T-helper 9 cell (primary cell): Measurements from ENCODE around the gene CCDC184.
"Not testable (repeated sequence)": the region's sequence is repeated elsewhere in the genome, so short reads cannot be mapped to it uniquely, and the experiment has no call there.

Experiments used
- DNase-seq: peaks from one replicate; pipeline ENCODE4 v3.0.0-alpha.2; 2020

Gene CCDC184

GRCh38 chr12:48180424-48180823 lies 3.0 kb upstream of the CCDC184 start:
- no peak for DNase-seq

- no peak for DNase-seq
These were observed 2.5 kb upstream of the CCDC184 start for GRCh38 chr12:48180857-48181495.

DNA sequence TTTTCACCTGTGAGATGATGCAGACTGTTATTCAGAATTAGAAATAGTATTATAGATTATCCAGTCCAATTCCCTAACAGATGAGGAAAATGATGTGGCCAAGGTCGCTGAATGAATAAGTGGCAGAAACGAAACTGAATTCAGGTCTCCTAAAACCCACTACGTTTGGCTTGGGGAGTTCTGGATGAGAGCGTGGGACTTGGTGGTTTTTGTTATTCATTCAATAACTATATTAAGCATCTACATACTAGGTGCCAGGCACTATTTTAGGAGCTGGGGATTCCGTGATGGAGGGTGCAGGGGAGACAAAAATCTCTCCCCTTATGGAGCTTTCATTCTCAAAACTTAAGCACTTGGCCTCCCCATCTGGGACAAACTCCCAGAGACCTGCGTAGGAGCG lies 813 bp upstream of the CCDC184 start:
- DNase-seq: no peak

- DNase-seq: no peak
These were observed 568 bp downstream of the CCDC184 start for GRCh38 chr12:48183876-48184548.

- DNase-seq: no peak
These were observed 1.1 kb downstream of the CCDC184 start for GRCh38 chr12:48184549-48184922.

DNA sequence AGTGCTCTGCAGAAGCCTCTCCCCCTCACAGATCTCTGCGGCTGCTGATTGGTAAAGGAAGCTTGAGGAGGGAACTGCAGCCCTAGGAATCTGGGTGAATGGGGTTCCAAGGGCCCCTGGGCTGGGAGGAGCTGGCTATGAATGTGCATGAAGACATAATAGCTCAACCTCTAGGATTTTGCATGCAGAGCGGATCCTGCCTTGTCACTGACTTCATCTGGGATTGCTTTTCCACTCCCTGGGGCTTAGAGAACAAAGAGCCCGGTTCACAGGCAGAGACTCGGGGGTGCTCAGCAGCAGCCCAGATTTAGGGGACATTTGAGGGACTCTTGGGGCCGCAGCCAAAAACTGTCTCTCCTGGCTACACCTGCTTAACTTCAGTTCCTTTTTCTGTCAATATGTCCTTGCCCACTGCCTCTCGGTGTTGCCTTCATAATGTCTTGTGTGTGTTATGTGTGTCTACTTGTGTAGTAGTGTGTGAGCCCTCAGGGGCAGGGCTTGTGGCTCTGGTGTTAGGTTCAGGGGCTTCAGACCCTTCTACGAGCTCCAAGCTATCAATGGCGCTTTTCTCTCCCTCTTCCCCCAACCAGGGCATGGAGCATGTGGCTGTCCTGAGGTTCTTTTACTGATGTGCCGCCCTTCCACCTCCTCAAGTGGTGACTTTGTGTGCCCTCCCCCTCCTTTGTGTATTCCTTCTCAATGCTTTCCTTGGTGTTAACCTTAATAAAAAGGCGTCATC lies 1.9 kb downstream of the CCDC184 start:
- DNase-seq: no peak

DNA sequence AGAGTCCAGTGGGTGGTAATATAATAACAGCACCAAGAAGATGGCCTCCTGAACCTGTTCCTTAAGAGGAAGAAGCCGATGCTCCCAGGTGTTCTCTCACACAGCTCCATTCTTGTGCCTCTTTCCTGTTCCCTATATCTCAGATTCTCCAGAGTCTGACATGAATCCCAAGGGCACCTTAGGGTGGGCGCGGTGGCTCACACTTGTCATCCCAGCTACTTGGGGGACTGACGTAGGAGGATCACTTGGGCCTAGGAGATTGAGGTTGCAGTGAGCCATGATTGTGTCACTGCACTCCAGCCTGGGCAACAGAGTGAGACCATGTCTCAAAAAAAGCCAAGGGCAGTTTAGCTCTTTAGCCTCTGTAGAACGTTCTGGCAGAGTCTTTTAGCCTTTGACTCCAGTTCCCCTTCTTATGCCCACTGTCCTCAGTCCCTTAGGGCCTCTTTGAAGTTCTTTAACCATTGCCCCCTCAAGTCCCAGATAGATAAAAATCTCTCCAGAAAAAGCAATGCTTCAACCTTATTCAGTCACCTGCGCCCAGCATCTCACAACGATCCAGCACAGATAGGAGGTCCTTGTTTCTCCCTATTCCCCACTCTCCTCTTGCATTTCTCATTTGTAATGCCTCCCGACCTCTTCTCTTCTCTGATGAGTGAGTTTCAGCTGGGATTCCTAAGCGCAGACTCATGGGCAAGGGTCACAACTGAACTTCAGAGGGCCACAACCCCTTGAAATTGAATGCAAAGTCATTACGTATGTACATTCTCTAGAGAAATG lies 4.7 kb downstream of the CCDC184 start:
- no peak for DNase-seq

GRCh38 chr12:48189331-48190125 lies 6.1 kb downstream of the CCDC184 start:
- DNase-seq: peak; percentile 57

DNA sequence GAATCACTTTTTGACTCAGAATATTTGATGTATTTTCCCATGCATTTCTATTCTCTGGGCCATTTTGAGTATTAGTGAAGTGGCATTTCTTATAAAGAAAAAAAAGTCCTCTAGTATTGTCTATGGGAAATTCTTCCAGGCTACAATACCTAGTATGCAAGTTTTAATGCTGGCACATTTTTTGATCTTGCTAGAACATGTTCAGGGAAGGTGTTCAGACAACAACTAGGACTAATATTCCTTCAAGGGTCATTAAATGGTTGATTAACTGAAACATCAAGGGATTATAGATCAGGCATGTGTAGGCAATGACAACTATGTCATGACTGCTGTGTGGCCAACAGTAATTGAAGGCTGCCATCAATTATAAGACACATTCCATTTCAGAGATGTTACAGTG lies 7.7 kb downstream of the CCDC184 start:
- DNase-seq: no peak

DNA sequence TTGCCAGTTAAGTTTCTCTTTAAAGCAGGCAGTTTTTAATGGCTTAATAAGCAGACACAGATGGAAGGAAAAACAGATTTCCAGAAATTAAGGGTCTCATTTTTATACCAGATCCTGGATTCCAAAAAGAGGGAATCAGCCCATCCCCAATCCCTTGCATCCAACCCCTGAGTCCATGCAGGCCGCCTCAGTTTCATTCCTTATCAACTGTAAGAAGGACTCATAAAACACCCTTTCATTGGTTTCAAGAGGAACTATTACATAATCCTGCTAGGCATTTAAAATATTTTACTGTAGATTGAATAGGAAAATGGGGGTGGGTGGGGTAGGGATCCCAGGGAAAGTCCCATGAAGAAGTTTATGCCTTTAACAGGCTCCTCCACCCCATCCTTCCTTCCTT lies 9.4 kb downstream of the CCDC184 start:
- no peak for DNase-seq

DNA sequence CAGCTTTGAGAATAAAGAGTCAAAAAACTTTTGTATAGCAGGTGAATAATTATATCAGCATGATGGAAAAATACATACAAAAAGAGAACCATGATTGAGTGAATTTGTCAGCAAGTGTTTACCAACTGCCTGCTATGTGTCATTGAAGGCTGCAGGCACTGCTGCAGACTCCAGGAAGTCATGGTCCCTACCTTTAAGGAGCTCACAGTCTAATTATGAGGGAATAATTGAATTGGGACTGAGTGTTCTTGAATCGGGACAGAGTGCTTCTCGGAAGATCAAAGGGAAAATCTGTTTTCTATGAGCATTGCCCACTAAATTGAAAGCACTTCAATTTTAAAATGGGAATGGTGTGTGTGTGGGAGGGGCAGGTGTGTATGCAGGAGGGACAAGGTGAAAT lies 10.2 kb downstream of the CCDC184 start:
- no peak for DNase-seq

DNA sequence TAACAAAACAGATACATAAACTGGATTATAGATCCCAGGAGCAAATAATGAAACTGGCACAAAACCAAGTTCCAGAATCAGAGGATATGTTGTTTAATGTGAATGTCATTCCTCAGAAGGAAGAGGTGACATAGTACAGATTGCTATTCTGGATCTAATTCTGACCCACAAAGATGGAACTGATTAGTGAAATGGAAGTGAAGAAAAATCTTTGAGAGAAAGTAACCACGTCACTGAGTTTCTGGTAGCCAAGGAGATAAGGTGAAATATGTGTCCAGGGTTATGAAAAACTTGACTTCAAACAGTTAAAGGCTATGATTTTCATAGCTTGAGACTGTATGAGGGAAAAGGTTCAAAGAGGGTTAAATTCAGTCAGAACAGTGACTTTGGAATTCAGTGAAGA lies 11.4 kb downstream of the CCDC184 start:
- DNase-seq: no peak

GRCh38 chr12:48197549-48197970 lies 14.1 kb downstream of the CCDC184 start:
- no peak for DNase-seq

- peak; percentile 78 for DNase-seq
These were observed 14.7 kb downstream of the CCDC184 start for GRCh38 chr12:48197971-48198671.

DNA sequence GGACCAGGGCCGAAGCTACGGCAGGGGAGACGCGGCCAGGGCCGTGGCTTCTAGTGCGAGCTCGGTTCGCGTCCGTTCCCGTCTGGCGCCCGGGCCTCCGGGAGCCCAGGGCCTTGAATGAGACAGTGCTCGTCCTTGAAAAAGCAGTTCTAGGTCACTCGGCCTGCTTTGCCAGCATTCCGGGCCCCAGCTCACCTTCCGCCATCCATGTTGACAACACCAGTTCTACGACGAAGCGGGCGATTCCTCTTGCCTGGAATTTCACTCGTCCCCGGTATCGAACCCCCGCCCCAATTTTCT lies 15.2 kb downstream of the CCDC184 start:
- no peak for DNase-seq

GRCh38 chr12:48198985-48199384 lies 15.5 kb downstream of the CCDC184 start:
- no peak for DNase-seq

- no peak for DNase-seq
These were observed 16.4 kb downstream of the CCDC184 start for GRCh38 chr12:48199774-48200221.

- no peak for DNase-seq
These were observed 17.6 kb downstream of the CCDC184 start for GRCh38 chr12:48201091-48201490.

DNA sequence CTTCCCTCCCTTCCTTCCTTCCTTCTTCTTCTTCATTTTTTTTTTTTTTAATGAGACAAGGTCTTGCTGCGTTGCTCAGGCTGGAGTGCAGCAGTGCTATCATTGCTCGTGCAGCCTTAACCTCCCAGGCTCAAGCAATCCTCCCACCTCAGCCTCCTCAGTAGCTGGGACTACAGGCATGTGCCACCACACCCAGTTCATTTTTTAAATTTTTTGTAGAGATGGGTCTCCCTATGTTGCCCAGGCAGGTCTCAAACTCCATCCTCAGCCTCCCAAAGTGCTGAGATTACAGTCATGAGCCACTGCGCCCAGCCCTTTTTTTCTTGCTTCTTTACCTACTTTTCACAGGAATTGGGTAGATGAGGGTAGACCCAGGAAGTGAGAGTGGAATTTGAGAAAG lies 18.1 kb downstream of the CCDC184 start:
- DNase-seq: no peak

DNA sequence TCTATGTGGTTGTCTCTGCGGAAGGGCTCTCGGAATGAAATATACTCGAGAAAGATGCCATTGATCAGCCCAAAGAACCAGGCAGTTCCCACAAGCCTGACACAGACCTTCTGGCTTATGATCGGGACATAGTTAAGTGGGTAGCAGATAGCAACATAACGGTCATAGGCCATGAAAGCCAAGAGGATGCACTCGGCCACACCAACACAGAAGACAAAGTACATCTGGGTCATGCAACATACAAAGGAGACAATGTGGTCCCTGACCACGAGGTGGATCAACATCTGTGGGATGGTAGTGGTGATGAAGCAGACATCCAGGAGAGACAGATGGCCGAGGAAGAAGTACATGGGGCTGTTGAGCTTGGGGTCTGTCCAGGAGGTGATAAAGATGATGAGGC lies 19.3 kb downstream of the CCDC184 start:
- no peak for DNase-seq

DNA sequence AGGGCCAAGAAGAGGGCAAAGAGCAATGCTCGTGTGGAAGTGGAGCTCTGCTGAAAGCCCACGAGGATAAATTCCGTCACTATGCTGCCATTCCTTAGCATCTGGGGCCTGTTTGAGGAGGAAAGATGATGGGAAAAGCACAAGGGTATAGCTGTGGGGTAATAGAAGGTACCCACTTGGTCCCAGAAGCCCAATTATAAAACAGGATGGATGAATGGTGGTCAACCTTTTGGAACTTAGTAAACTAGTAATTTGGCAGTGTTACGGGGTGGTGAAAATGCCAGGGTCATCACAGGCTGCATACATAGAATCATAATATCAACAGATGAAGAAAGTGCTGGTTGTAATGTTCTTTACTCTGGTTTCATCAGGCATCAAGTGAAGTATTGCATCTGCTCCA lies 19.7 kb downstream of the CCDC184 start, which contains the start of gene OR10AD1:
TSS of gene OR10AD1 (minus strand) at position 101 of the 400 bp plus-strand sequence. CDS start at position 101, 0 bp downstream.
- no peak for DNase-seq

DNA sequence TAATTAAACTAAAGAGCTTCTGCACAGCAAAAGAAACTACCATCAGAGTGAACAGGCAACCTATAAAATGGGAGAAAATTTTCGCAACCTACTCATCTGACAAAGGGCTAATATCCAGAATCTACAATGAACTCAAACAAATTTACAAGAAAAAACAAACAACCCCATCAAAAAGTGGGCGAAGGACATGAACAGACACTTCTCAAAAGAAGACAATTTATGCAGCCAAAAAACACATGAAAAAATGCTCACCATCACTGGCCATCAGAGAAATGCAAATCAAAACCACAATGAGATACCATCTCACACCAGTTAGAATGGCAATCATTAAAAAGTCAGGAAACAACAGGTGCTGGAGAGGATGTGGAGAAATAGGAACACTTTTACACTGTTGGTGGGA lies 26.1 kb downstream of the CCDC184 start:
- DNase-seq: not testable (repeated sequence)
